Rectal smooth muscle tissue (tissue), 1 donor: Measurements from ENCODE around the gene RND1.
"Not testable (repeated sequence)": the region's sequence is repeated elsewhere in the genome, so short reads cannot be mapped to it uniquely, and the experiment has no call there.

Experiments
- H3K27ac ChIP-seq: one replicate; pipeline ENCODE4 v1.7.0; 2013; ENCODE audit warnings: low read depth, low read length, inconsistent platforms
- H3K27me3 ChIP-seq: one replicate; pipeline ENCODE4 v1.7.0; 2013; ENCODE audit warnings: low read length; ENCODE audit not compliant: control insufficient read depth, insufficient read depth
- H3K36me3 ChIP-seq: one replicate; pipeline ENCODE4 v1.7.0; 2013; ENCODE audit warnings: low read length; ENCODE audit not compliant: control insufficient read depth, insufficient read depth
- H3K4me1 ChIP-seq: one replicate; pipeline ENCODE4 v1.7.0; 2013; ENCODE audit warnings: low read length; ENCODE audit not compliant: control insufficient read depth, insufficient read depth
- H3K4me3 ChIP-seq: one replicate; pipeline ENCODE4 v1.7.0; 2013; ENCODE audit warnings: low read length
- H3K9ac ChIP-seq: one replicate; pipeline ENCODE4 v1.7.0; 2013; ENCODE audit warnings: low read length

RND1 gene

DNA sequence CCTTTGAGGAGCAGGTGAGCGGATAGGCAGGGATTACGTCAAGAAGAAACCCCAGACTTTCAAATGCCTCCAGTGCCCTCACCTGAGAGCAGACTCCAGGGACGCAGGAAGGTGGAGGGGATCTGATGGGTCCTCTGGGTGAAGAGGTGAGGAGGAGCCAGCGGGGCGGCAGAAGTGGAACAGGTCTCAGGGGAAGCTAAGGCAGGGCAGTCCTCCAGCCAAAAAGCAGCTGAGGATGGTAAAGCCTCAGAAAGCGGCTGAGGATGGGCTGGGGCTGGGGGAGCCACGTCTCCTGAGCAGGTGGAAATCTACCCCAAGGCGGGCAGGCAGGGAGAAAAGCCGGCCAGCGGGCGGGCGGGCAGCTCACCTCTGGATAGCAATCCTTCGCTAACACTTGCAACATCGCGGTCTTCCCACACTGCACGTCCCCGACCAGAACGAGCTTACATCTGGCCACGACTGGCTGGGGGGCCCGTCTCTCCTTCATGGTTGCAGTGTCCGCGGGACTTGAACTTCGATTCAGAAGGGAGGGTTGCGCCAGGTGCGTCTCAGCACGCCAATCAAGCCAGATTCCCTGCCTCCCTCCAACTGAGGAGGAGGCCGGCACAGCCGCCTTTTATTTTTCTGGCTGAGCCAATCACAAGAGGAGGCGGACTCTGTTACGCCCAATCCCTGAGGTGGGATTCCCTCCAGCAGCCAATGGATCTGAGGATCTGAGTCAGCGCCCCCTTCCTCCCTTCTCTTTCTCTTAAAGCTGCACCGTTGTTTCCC is at the start of gene RND1:
TSS of gene RND1 (minus strand) at position 590 of the 771 bp plus-strand sequence. CDS start at position 487, 103 bp downstream.
- no peak within 1 kb of the TSS for H3K27ac ChIP-seq
- H3K27me3 ChIP-seq = peaks cover 13% of the 10 kb centered on the region
- no peak within 1 kb of the TSS for H3K9ac ChIP-seq
- H3K4me3 ChIP-seq = peak within 1 kb of the TSS; percentile 80
- peaks cover 3% of the 10 kb centered on the region for H3K4me1 ChIP-seq
- no peaks in the 10 kb centered on the region for H3K36me3 ChIP-seq

DNA sequence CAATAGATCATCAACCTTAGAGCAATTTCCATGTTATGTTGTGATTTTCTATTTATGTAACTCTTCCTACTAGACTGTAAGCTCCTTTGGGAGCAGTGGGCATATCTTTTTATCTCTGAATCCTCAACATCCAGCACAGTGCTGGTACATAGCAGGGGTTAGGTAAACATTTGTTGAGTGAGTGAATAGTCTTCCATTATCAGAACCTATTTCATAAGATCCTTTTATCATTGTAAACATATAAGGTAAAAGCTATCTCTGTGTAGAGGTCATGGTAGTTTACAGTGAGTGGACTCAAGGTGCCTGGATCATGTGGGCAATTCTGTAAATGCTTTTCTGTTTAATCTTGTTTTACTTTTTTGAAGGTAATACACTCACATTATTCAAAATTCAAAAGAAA is 44.5 kb upstream of the RND1 start:
- no peak overlapping the region for H3K9ac ChIP-seq
- H3K36me3 ChIP-seq = no peaks in the 10 kb centered on the region
- H3K27ac ChIP-seq = no peak overlapping the region
- no peaks in the 10 kb centered on the region for H3K27me3 ChIP-seq
- H3K4me1 ChIP-seq = no peaks in the 10 kb centered on the region
- no peak overlapping the region for H3K4me3 ChIP-seq

DNA sequence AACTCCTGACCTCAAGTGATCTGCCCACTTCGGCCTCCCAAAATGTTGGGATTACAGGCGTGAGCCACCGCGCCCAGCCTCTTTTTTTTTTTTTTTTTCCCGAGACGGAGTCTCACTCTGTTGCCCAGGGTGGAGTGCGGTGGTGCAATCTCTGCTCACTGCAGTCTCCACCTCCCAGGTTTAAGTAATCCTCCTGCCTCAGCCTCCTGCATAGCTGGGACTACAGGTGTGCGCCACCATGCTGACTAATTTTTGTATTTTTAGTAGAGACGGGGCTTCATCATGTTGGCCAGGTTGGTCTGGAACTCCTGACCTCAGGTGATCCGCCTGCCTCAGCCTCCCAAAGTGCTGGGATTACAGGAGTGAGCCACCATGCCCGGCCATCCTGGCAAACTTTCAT is 44.0 kb upstream of the RND1 start:
- H3K27ac ChIP-seq, H3K36me3 ChIP-seq, H3K4me1 ChIP-seq, H3K9ac ChIP-seq, H3K4me3 ChIP-seq, H3K27me3 ChIP-seq: not testable (repeated sequence)

DNA sequence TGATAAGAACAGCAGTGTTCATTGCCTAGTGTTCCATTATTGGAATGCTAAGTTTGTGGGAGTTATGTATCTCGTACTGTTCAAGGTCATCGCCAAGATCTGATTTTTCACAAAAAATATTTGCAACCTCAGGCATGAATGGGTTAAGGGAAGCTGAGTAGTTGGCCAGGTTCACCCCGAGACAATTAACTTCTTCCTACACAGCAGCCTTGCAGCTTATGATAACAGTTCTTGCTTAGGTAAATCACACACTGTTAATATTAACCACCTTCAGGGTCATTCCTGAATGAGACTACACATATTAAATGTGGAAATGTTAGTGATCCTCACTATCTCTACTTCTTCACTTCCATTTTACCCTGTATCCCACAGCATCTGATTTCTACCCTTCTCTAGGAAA is 41.6 kb upstream of the RND1 start:
- Histone ChIP-seq H3K27ac (no peak overlapping the region), H3K27me3 (no peaks in the 10 kb centered on the region), H3K36me3 (no peaks in the 10 kb centered on the region), H3K4me3 (no peak overlapping the region), H3K9ac (no peak overlapping the region), H3K4me1 (no peaks in the 10 kb centered on the region)

DNA sequence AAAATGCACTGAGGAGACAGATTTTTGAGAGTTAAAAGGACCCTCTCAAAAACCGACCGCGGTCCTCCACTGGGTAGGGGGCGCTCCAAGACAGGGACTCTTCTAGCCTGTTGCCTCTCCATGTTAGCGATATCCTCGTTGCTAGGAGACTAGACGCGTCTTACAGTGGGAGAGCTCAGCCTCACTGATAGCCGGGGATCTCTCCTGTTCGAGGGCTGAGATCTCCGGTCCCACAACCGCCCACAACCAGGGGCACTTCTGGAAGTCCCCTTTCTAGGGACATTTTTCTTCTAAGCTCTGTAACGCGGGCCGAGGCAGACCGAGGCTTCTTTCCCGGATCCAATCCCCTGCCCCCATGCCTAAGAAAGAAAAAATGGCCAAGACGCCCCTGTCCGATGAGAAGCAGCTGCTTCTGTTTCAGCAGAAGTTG is 38.3 kb upstream of the RND1 start:
- Histone ChIP-seq H3K4me1 (no peaks in the 10 kb centered on the region), H3K27me3 (no peaks in the 10 kb centered on the region), H3K9ac (no peak overlapping the region), H3K27ac (no peak overlapping the region), H3K4me3 (peak overlapping the region; percentile 54), H3K36me3 (no peaks in the 10 kb centered on the region)

DNA sequence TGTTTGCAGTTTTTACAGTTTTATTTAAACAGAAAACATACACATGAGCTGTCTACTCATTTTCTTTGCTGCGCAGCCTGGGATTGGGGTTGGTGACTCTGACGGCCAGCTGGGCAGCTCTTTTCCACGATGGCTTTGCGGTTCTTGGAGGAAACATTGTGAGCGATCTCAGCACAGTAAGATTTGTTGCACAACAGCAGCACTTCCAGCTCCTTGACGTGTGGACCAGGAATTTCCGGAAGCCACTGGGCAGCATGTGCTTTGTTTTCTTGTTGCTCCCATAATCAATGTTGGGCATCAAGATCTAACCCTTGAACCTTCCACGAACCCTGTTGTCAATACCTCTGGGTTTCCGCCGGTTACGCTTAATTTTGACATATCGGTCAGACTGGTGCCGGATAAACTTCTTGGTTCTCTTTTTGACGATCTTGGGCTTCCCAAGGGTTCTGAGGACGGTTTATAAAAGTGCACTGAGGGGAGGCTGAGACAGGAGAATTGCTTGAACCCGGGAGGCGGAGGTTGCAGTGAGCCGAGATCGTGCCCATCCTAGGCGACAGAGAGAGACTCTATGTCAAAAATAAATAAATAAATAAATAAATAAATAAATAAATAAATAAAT is 37.8 kb upstream of the RND1 start:
- H3K27ac ChIP-seq = no peak overlapping the region
- H3K4me1 ChIP-seq = no peaks in the 10 kb centered on the region
- H3K4me3 ChIP-seq = no peak overlapping the region
- H3K9ac ChIP-seq = no peak overlapping the region
- H3K36me3 ChIP-seq = no peaks in the 10 kb centered on the region
- no peaks in the 10 kb centered on the region for H3K27me3 ChIP-seq

DNA sequence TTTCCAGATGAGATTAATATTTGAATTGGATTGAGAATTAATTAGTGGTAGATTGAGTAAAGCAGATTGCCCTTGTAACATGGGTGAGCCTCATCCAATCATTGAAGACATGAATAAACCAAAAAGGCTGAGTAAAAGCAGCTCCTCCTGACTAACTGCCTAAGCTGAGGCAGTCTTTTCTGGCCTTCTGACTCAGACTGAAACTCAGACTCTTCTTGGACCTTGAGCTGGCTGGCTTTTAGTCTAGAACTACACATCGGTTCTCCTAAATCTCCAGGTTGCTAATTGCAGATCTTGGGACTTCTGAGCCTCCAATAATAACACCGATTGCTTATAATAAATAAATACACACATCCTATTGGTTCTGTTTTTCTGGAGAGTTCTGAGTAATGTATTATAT is 35.6 kb upstream of the RND1 start:
- no peaks in the 10 kb centered on the region for H3K27me3 ChIP-seq
- no peak overlapping the region for H3K27ac ChIP-seq
- H3K4me1 ChIP-seq = no peaks in the 10 kb centered on the region
- H3K4me3 ChIP-seq = no peak overlapping the region
- H3K36me3 ChIP-seq = no peaks in the 10 kb centered on the region
- no peak overlapping the region for H3K9ac ChIP-seq

DNA sequence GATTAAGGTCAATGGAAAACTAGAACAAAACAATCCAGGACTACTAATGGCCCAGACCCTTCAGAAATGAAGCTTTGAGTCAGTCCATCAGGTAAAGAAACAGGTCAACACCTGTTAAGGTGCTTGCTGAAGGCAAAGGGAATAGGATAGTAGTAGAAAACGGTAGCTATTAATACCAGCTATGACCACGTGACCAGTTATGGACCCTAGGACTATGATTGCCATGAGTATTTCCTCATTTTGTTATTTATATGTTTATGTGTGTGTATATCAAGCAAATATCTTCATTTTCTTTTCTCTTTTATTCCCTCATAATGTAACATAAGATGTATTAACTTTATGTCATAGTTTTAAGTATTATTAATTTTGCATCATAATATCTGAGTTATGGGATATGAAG is 34.0 kb upstream of the RND1 start:
- Histone ChIP-seq H3K27ac (no peak overlapping the region), H3K9ac (no peak overlapping the region), H3K4me1 (no peaks in the 10 kb centered on the region), H3K4me3 (no peak overlapping the region), H3K27me3 (no peaks in the 10 kb centered on the region), H3K36me3 (no peaks in the 10 kb centered on the region)

DNA sequence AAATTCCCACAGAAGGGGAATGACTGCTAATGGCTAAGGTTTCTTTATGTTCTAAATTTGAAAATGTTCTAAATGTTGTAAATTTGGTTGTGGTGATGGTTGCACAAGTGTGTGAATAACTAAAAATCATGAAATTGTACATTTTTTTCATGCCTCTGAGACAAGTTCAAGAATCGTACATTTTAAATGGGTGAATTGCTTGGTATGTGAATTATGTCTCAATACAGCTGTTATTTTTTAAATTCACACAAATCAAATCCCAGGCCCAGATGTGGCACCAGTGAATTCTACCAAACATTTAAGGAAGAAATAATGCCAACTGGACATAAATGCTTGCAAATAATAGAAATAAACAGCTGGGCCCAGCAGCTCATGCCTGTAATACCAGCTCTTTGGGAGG is 28.6 kb upstream of the RND1 start:
- Histone ChIP-seq H3K4me1 (no peaks in the 10 kb centered on the region), H3K9ac (no peak overlapping the region)

DNA sequence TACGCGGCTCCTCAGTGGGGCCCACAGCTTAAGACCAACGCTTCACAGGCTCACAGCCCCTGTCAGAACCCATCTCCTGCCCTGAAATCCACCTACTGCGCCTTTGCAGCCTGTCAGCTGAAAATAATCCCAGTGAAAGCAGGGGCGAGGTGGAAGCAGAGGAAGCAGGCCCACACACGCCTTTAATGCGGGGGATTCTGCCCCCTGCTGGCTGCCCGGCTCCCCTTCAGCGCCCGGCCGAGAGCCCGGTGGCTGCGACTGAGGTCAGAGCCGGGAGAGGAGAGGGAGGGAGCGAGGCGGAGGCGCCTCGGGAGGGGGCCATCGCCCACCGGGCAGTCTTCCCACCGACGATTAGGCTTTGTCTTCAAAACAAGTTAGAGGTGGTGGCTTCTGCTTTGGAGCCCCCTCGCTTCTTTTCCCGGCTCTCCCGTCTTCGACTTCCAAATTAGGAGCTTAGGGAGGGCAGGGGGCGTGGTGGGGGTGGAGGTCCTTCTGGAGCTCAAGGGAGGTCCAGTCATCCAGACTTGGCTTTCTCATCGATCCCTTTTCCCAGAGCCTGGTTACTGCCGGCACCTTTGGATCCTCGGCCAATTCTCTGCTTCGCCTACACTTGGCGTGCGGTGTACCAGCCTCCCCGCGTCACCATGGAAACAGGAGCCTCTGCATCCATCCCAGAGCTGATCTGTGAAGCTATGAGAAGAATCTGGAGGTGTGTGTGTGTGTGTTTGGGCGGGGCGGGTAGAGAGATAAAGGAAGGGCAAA is 25.2 kb upstream of the RND1 start:
- Histone ChIP-seq H3K4me3 (peak overlapping the region; percentile 46), H3K36me3 (no peaks in the 10 kb centered on the region), H3K4me1 (no peaks in the 10 kb centered on the region), H3K27me3 (no peaks in the 10 kb centered on the region), H3K27ac (no peak overlapping the region), H3K9ac (no peak overlapping the region)

More for the DNA sequence above, 28.6 kb upstream of the RND1 start:
- Histone ChIP-seq H3K27ac (no peak overlapping the region), H3K27me3 (no peaks in the 10 kb centered on the region), H3K4me3 (no peak overlapping the region), H3K36me3 (no peaks in the 10 kb centered on the region)

DNA sequence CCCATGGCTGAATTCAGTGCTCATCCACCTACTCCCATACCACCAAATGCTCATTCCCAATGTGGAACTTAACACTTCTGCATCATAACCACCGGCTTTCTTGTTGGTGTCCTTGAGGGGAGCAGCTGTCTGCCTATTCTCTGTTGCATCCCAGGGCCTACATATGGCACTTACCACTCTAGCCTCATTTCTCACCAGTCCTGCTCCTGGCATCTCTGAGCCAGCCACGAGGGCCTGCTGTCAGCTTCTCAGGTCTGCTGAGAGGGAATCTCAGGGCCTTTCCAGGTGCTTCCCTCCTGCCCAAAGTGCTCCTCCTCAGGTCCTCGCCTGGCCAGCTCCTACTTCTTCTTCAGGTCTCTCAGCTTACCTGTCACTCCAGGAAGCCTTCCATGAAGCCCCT is 24.0 kb upstream of the RND1 start:
- H3K9ac ChIP-seq = no peak overlapping the region
- H3K36me3 ChIP-seq = no peaks in the 10 kb centered on the region
- H3K27ac ChIP-seq = no peak overlapping the region
- no peaks in the 10 kb centered on the region for H3K4me1 ChIP-seq
- H3K27me3 ChIP-seq = no peaks in the 10 kb centered on the region
- H3K4me3 ChIP-seq = no peak overlapping the region

DNA sequence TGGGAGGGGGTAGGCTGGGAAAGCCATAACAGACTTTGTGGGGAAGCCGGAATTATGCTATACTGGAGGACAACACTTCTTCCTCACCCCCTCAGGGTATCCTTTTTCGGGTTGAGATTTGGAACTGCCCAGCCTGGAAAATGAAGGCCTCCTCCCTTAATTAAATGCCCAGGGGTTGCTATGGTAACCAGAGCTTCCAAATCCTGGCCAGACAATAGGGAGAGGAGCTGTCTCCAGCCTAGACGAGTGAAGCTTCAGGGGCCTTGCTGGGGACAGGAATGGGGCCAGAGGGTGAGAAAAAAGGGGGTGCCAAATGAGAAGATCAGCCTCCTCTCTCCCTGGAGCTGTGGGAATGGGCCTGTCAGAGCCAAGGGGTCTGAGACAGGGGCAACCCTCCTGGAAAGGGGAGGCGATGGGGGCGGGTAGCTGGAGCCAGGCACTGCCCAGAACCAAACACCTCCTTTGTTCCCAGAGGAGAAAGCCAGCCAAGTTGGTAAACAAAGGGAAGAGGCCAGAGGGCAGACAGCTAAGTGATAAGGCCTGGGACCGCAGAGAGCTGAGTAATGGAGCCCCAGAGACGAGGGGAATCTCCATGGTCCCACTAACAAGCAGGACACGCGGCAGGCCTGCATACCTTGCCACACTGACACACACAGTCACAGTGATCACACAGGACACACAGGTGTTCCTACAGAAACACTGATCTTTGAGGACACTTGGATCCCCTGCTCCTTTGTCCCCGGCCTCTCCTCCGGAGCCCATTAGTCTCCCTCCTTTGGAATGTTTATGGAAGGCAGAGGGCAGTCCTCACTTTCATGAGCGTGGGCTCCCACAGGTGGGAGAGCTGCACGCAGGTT is 17.9 kb upstream of the RND1 start:
- no peak overlapping the region for H3K9ac ChIP-seq
- H3K27ac ChIP-seq = no peak overlapping the region
- no peaks in the 10 kb centered on the region for H3K4me1 ChIP-seq
- no peaks in the 10 kb centered on the region for H3K36me3 ChIP-seq
- H3K27me3 ChIP-seq = no peaks in the 10 kb centered on the region
- no peak overlapping the region for H3K4me3 ChIP-seq
